ENCODE results near the gene AKAP8. TPM values are rescaled to one million over a fixed set of nuclear protein-coding genes. Genes with fewer than 3 reads are reported as not detected.
"Not testable (repeated sequence)": the region's sequence is repeated elsewhere in the genome, so short reads cannot be mapped to it uniquely, and the experiment has no call there.

Gene AKAP8
- total RNA-seq, 1 experiment from 2014 or later: 19.6 TPM

GRCh38 chr19:15378534-15379082, 979 bp downstream of the AKAP8 start:
- in situ Hi-C loops (cut with HindIII; ENCODE audit: low sequenced_read_pairs): no loop called here
- DNase-seq (ENCODE audit: low spot score): peak; percentile 64

- DNase-seq (ENCODE audit: low spot score): peak; percentile 78
- in situ Hi-C loops (cut with HindIII; ENCODE audit: low sequenced_read_pairs): no loop called here
Measured at GRCh38 chr19:15374796-15375440, 4.7 kb downstream of the AKAP8 start.

- DNase-seq (ENCODE audit: low spot score): peak; percentile 40
- in situ Hi-C loops (cut with HindIII; ENCODE audit: low sequenced_read_pairs): no loop called here
Measured at GRCh38 chr19:15374105-15374651, 5.4 kb downstream of the AKAP8 start.

GRCh38 chr19:15373644-15374043, 5.9 kb downstream of the AKAP8 start:
- no peak for DNase-seq (ENCODE audit: low spot score)
- in situ Hi-C loops (cut with HindIII; ENCODE audit: low sequenced_read_pairs): no loop called here

GRCh38 chr19:15372891-15373301, 6.7 kb downstream of the AKAP8 start:
- no peak for DNase-seq (ENCODE audit: low spot score)
- in situ Hi-C loops (cut with HindIII; ENCODE audit: low sequenced_read_pairs): no loop called here

- DNase-seq (ENCODE audit: low spot score): no peak
- in situ Hi-C loops (cut with HindIII; ENCODE audit: low sequenced_read_pairs): no loop called here
Measured at GRCh38 chr19:15372470-15372869, 7.1 kb downstream of the AKAP8 start.

- DNase-seq (ENCODE audit: low spot score): peak; percentile 39
- in situ Hi-C loops (cut with HindIII; ENCODE audit: low sequenced_read_pairs): no loop called here
Measured at GRCh38 chr19:15371786-15372380, 7.7 kb downstream of the AKAP8 start.

GRCh38 chr19:15371119-15371518, 8.5 kb downstream of the AKAP8 start:
- no peak for DNase-seq (ENCODE audit: low spot score)
- in situ Hi-C loops (cut with HindIII; ENCODE audit: low sequenced_read_pairs): no loop called here

GRCh38 chr19:15369594-15369891, 10.0 kb downstream of the AKAP8 start:
- DNase-seq (ENCODE audit: low spot score): no peak
- in situ Hi-C loops (cut with HindIII; ENCODE audit: low sequenced_read_pairs): no loop called here

- DNase-seq (ENCODE audit: low spot score): no peak
- in situ Hi-C loops (cut with HindIII; ENCODE audit: low sequenced_read_pairs): no loop called here
Measured at GRCh38 chr19:15368798-15369593, 10.6 kb downstream of the AKAP8 start.

- in situ Hi-C loops (cut with HindIII; ENCODE audit: low sequenced_read_pairs): no loop called here
- no peak for DNase-seq (ENCODE audit: low spot score)
Measured at GRCh38 chr19:15368051-15368632, 11.4 kb downstream of the AKAP8 start.

- in situ Hi-C loops (cut with HindIII; ENCODE audit: low sequenced_read_pairs): no loop called here
- DNase-seq (ENCODE audit: low spot score): no peak
Measured at GRCh38 chr19:15367439-15367838, 12.1 kb downstream of the AKAP8 start.

GRCh38 chr19:15365264-15365663, 14.3 kb downstream of the AKAP8 start:
- in situ Hi-C loops (cut with HindIII; ENCODE audit: low sequenced_read_pairs): no loop called here
- DNase-seq (ENCODE audit: low spot score): no peak

- DNase-seq (ENCODE audit: low spot score); in situ Hi-C loops (cut with HindIII; ENCODE audit: low sequenced_read_pairs): not testable (repeated sequence)
Measured at GRCh38 chr19:15363791-15364190, 15.8 kb downstream of the AKAP8 start.

- DNase-seq (ENCODE audit: low spot score); in situ Hi-C loops (cut with HindIII; ENCODE audit: low sequenced_read_pairs): not testable (repeated sequence)
Measured at GRCh38 chr19:15363048-15363447, 16.5 kb downstream of the AKAP8 start.

- in situ Hi-C loops (cut with HindIII; ENCODE audit: low sequenced_read_pairs); DNase-seq (ENCODE audit: low spot score): not testable (repeated sequence)
Measured at GRCh38 chr19:15360015-15360414, 19.6 kb downstream of the AKAP8 start.

GRCh38 chr19:15358918-15359317, 20.7 kb downstream of the AKAP8 start:
- no peak for DNase-seq (ENCODE audit: low spot score)
- in situ Hi-C loops (cut with HindIII; ENCODE audit: low sequenced_read_pairs): no loop called here

GRCh38 chr19:15357906-15358305, 21.7 kb downstream of the AKAP8 start:
- no peak for DNase-seq (ENCODE audit: low spot score)
- in situ Hi-C loops (cut with HindIII; ENCODE audit: low sequenced_read_pairs): no loop called here

GRCh38 chr19:15354566-15355296, 24.9 kb downstream of the AKAP8 start:
- no peak for DNase-seq (ENCODE audit: low spot score)
- in situ Hi-C loops (cut with HindIII; ENCODE audit: low sequenced_read_pairs): no loop called here

All from G401 (cell line).